GM12874 (cell line): ENCODE results near the gene KIRREL3.

Experiments used
- CTCF ChIP-seq: IDR thresholded peaks from 2 replicates; pipeline ENCODE4 v1.5.1; 2011; ENCODE audit warnings: low read depth, mild to moderate bottlenecking, control low read depth, low read length, moderate library complexity; ENCODE audit not compliant: insufficient read depth

KIRREL3 gene

GRCh38 chr11:126440276-126440675 is 560.3 kb downstream of the KIRREL3 start:
- no peak for TF ChIP-seq CTCF

- TF ChIP-seq CTCF: no peak
Measured at GRCh38 chr11:126438691-126439090, 561.9 kb downstream of the KIRREL3 start.

GRCh38 chr11:126438272-126438671 is 562.3 kb downstream of the KIRREL3 start:
- TF ChIP-seq CTCF: no peak

GRCh38 chr11:126437731-126438130 is 562.8 kb downstream of the KIRREL3 start:
- no peak for TF ChIP-seq CTCF

- TF ChIP-seq CTCF: no peak
Measured at GRCh38 chr11:126436209-126436755, 564.3 kb downstream of the KIRREL3 start.

- TF ChIP-seq CTCF: no peak
Measured at GRCh38 chr11:126434950-126435335, 565.6 kb downstream of the KIRREL3 start.

GRCh38 chr11:126433989-126434949 is 566.3 kb downstream of the KIRREL3 start:
- no peak for TF ChIP-seq CTCF
